ENCODE data around the gene A3GALT2. TPM values are rescaled to one million over a fixed set of nuclear protein-coding genes. Genes with fewer than 3 reads are reported as not detected.

Gene A3GALT2
- total RNA-seq, 2 experiments from 2014 or later = not detected

DNA sequence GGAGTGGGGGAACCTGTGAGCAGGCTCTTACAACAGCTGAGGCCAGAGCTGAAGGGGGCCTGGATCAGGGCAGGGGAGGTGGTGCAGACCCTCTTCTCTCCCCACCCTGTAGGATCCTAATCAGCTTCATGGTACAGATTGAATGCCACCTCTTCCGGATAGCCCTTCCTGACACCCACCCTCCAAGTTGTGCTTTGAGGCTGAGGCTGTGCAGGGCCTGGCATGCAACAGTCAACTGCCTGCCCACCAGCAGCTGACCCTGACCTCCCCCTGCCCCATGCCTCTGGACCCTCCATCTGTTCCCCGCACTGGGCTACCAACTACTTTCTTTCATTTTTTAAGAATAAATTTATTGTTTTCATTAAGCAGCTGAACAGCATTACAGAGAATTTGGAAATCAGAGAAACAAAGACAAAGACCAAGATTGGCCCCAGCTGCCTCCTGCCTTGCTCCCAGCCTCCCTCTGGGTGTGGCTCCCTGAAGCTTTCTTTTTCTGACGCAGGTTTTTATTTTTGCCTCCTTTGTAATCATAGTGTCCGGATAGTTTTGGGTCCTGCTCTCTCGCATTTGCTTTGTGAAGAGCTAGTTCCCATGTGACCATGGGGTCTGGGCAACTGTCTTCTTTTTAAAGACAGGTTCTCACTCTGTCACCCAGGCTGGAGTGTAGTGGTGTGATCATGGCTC is 51.8 kb downstream of the A3GALT2 start:
- Histone ChIP-seq H3K79me2 (ENCODE audit: insufficient read depth, low read depth, low read length) (no peaks in the 10 kb centered on the region), H2AFZ (ENCODE audit: low read length) (no peak overlapping the region), H3K9me2 (ENCODE audit: insufficient read depth, low read length) (no peaks in the 10 kb centered on the region), H3K36me3 (ENCODE audit: insufficient read depth, low read length) (no peaks in the 10 kb centered on the region), H3K4me3 (ENCODE audit: low read depth, low read length, poor library complexity, severe bottlenecking) (no peak overlapping the region), H3K9me3 (ENCODE audit: low read length) (no peaks in the 10 kb centered on the region), H4K20me1 (ENCODE audit: insufficient read depth, low read length) (no peaks in the 10 kb centered on the region; the same call in 1 of the 2 replicates), H3K4me2 (ENCODE audit: low read length) (no peak overlapping the region), H3K4me1 (ENCODE audit: insufficient read depth, low read length, poor library complexity, severe bottlenecking) (no peaks in the 10 kb centered on the region), H3K27ac (ENCODE audit: low read depth, low read length, poor library complexity, severe bottlenecking) (no peak overlapping the region)
- ChIA-PET POLR2A (no interaction called here), CTCF (ENCODE audit: unreplicated experiment) (no interaction called here)
- intact Hi-C loops (cut with micrococcal nuclease; ENCODE audit: unreplicated experiment) = no loop called here
- no peak for DNase-seq (ENCODE audit: low spot score)
- TF ChIP-seq EZH2phosphoT487 (IDR thresholded peaks at IDR 0.05; ENCODE audit: borderline replicate concordance, low read depth, low read length) (no peak), CTCF (conservative IDR thresholded peaks at IDR 0.05; ENCODE audit: low read length) (no peak)
- no TSS peak for BruUV-seq (replicated peaks)

DNA sequence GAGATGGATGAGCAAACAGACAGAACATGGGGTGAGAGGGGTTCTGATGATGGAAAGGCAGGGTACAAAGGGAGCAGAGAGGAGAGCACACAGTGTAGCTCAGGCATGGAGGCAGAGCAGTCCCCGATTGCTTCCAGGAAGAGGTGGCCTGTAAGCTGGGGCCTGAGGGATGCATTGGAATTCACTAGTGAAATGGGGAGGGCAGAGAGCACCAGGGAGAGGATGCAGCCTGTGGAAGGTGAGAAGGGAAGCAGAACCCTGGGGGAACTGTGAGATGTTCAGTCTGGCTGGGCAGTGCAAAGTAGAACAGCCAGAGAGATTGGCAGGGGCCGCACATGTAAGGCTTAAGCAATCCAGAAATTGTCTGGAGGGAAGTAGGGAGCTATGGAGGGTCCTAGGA is 52.4 kb downstream of the A3GALT2 start:
- H3K4me3 ChIP-seq (ENCODE audit: low read depth, low read length, poor library complexity, severe bottlenecking) = no peak overlapping the region
- no TSS peak for BruUV-seq (replicated peaks)
- ChIA-PET POLR2A (no interaction called here), CTCF (ENCODE audit: unreplicated experiment) (no interaction called here)
- H3K79me2 ChIP-seq (ENCODE audit: insufficient read depth, low read depth, low read length) = no peaks in the 10 kb centered on the region
- H3K4me2 ChIP-seq (ENCODE audit: low read length) = no peak overlapping the region
- intact Hi-C loops (cut with micrococcal nuclease; ENCODE audit: unreplicated experiment) = no loop called here
- no peak for DNase-seq (ENCODE audit: low spot score)
- no peaks in the 10 kb centered on the region for H3K36me3 ChIP-seq (ENCODE audit: insufficient read depth, low read length)
- H4K20me1 ChIP-seq (ENCODE audit: insufficient read depth, low read length) = no peaks in the 10 kb centered on the region; the same call in 1 of the 2 replicates
- H2AFZ ChIP-seq (ENCODE audit: low read length) = no peak overlapping the region
- H3K27ac ChIP-seq (ENCODE audit: low read depth, low read length, poor library complexity, severe bottlenecking) = no peak overlapping the region
- no peaks in the 10 kb centered on the region for H3K9me2 ChIP-seq (ENCODE audit: insufficient read depth, low read length)
- TF ChIP-seq CTCF (conservative IDR thresholded peaks at IDR 0.05; ENCODE audit: low read length) = no peak
- TF ChIP-seq EZH2phosphoT487 (IDR thresholded peaks at IDR 0.05; ENCODE audit: borderline replicate concordance, low read depth, low read length) = no peak
- H3K9me3 ChIP-seq (ENCODE audit: low read length) = no peaks in the 10 kb centered on the region
- no peaks in the 10 kb centered on the region for H3K4me1 ChIP-seq (ENCODE audit: insufficient read depth, low read length, poor library complexity, severe bottlenecking)

GRCh38 chr1:33267468-33268205 is 53.3 kb downstream of the A3GALT2 start:
- Histone ChIP-seq H3K36me3 (ENCODE audit: insufficient read depth, low read length) (no peaks in the 10 kb centered on the region), H3K27ac (ENCODE audit: low read depth, low read length, poor library complexity, severe bottlenecking) (no peak overlapping the region), H3K4me1 (ENCODE audit: insufficient read depth, low read length, poor library complexity, severe bottlenecking) (no peaks in the 10 kb centered on the region), H3K4me2 (ENCODE audit: low read length) (no peak overlapping the region), H3K9me2 (ENCODE audit: insufficient read depth, low read length) (no peaks in the 10 kb centered on the region), H3K4me3 (ENCODE audit: low read depth, low read length, poor library complexity, severe bottlenecking) (no peak overlapping the region), H2AFZ (ENCODE audit: low read length) (no peak overlapping the region), H4K20me1 (ENCODE audit: insufficient read depth, low read length) (no peaks in the 10 kb centered on the region; the same call in 1 of the 2 replicates), H3K79me2 (ENCODE audit: insufficient read depth, low read depth, low read length) (no peaks in the 10 kb centered on the region), H3K9me3 (ENCODE audit: low read length) (no peaks in the 10 kb centered on the region)
- intact Hi-C loops (cut with micrococcal nuclease; ENCODE audit: unreplicated experiment) = no loop called here
- POLR2A ChIA-PET = no interaction called here
- no TSS peak for BruUV-seq (replicated peaks)
- no peak for TF ChIP-seq EZH2phosphoT487 (IDR thresholded peaks at IDR 0.05; ENCODE audit: borderline replicate concordance, low read depth, low read length)
- TF ChIP-seq CTCF (conservative IDR thresholded peaks at IDR 0.05; ENCODE audit: low read length) = no peak
- CTCF ChIA-PET (ENCODE audit: unreplicated experiment) = no interaction called here
- DNase-seq (ENCODE audit: low spot score) = no peak
